ENCODE data around the gene SYNDIG1L. TPM values are rescaled to one million over a fixed set of nuclear protein-coding genes. Genes with fewer than 3 reads are reported as not detected.
"Not testable (repeated sequence)": the region's sequence is repeated elsewhere in the genome, so short reads cannot be mapped to it uniquely, and the experiment has no call there.

SYNDIG1L gene
- total RNA-seq = not detected

DNA sequence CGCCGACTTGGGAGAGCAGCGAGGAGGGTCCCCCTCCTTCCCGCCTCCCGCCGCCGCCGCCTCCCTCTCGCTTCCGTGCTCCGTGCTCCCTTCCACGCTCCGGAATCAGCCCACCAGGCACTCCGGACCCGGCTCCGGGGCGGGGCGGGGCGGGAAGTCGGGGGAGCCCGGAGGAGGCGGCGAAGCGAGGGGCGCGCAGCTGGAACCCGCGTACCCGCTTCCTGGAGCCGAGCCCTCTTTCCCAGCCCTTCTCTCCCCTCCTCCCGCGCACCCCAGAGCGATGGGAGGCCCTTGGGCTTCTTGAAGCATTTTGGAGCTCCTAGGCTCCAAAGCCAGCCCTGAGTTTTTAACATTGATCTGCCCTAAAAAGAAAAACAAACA lies at the start of gene SYNDIG1L:
Gene SYNDIG1L (minus strand): TSS at position 9 of the 381 bp plus-strand sequence. CDS start 16,466 bp downstream, outside the sequence.
- H3K9me3 Mint-ChIP-seq = no peaks in the 10 kb centered on the region
- ATAC-seq (no peak), DNase-seq (ENCODE audit: low spot score in 2 of 2) (no peak)
- H3K36me3 Mint-ChIP-seq = no peaks in the 10 kb centered on the region
- no peak within 1 kb of the TSS for H3K27ac Mint-ChIP-seq

DNA sequence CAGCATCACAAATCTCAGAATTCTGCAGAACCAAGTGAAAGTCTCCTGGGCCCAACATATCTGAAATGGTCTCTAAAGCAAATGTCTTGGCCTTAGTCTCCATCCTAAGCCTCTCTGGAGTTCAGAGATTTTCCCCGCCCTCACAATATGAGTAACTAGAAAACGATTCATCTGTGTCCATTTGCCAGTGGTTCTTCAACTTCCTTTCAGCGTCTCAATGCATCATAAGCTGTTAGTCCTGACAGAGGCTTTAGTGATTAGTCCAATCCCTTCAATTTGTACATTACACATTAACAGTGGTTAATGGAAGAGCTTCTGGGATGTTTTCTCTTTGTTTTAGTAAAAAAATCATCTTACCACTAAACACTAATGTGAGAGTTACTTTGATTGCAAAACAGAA lies 49.7 kb upstream of the SYNDIG1L start:
- no peak for ATAC-seq
- Mint-ChIP-seq H3K9me3 (no peaks in the 10 kb centered on the region), H3K36me3 (no peaks in the 10 kb centered on the region), H3K27ac (no peak overlapping the region)
- DNase-seq (ENCODE audit: low spot score in 2 of 2) = no peak

- ATAC-seq (no peak), DNase-seq (ENCODE audit: low spot score in 2 of 2) (no peak)
- H3K27ac Mint-ChIP-seq = no peak overlapping the region
- H3K9me3 Mint-ChIP-seq = no peaks in the 10 kb centered on the region
- no peaks in the 10 kb centered on the region for H3K36me3 Mint-ChIP-seq
Observed at GRCh38 chr14:74474376-74474775, 48.4 kb upstream of the SYNDIG1L start.

- Mint-ChIP-seq H3K36me3 (no peaks in the 10 kb centered on the region), H3K9me3 (no peaks in the 10 kb centered on the region), H3K27ac (no peak overlapping the region)
- ATAC-seq = no peak
- DNase-seq (ENCODE audit: low spot score in 2 of 2) = no peak
Observed at GRCh38 chr14:74472601-74473000, 46.6 kb upstream of the SYNDIG1L start.

DNA sequence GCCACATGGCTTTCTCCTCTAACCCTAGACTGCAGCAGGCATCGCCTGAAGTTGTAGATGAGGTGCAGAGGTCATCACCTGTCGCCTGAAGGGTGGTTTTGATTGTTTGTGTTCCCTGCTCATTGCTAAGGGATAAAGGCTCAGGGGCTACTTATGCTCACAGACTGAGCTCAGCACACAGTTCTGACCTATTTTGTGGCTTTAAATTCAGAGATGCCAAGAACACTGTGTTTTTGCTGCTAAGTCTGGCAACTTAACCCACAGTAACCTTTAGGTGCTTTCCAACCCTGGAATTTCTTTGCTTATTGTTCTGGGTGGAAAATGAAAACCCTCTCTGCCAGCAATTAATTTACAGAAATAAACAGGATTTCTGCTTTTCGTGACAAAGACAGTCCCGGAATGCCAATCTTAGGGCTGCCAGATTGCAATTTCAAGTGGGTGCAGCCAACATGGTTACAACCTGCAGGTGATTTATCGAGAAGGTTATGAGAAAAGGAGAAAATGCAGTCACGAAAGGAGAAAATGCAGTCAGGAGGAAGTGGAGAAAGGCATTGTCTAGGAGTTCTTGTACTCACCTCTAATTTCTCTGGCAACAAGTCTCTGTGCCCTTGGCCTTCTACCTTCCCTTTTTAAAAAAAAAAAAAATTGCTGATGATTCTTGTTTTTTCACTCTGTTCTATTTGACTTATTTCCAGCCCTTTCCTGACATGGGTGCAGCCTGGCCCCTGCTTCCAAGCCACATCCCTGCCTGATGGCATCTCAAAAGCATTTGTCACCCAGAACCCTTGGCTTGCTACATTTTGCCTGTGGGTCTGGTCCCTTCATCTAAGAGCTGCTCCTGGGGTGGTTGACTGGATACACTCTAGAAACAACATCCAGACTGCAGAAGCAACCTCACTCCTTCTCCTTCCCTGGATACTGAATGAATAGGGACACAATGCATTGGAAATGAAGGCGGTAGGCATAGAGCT lies 43.8 kb upstream of the SYNDIG1L start:
- Mint-ChIP-seq H3K27ac (no peak overlapping the region), H3K36me3 (no peaks in the 10 kb centered on the region), H3K9me3 (no peaks in the 10 kb centered on the region)
- DNase-seq (ENCODE audit: low spot score in 2 of 2) (no peak), ATAC-seq (no peak)

- ATAC-seq (no peak), DNase-seq (ENCODE audit: low spot score in 2 of 2) (no peak)
- no peaks in the 10 kb centered on the region for H3K36me3 Mint-ChIP-seq
- H3K9me3 Mint-ChIP-seq = no peaks in the 10 kb centered on the region
- H3K27ac Mint-ChIP-seq = no peak overlapping the region
Observed at GRCh38 chr14:74468513-74468912, 42.5 kb upstream of the SYNDIG1L start.

DNA sequence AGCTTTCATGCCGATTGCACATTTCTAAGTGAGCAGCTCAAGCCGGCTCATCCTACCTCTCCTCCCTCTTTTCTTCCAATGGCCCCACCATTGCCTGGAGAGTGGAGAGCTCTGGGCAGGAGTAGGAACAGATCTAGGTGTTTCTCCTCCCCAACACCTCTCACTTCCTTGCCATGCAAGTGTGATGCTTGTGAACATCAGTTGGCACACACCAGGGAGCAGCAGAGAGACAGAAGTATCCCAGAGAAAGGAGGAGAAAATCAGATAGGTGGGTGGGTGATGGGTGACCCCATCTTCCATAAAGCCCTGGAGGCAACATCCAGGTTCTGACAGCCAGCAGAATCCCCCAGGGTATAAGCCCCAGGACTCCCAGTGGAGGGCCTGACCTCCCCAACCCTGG lies 39.3 kb upstream of the SYNDIG1L start:
- ATAC-seq (no peak), DNase-seq (ENCODE audit: low spot score in 2 of 2) (no peak)
- Mint-ChIP-seq H3K9me3 (no peaks in the 10 kb centered on the region), H3K27ac (no peak overlapping the region), H3K36me3 (no peaks in the 10 kb centered on the region)

GRCh38 chr14:74464785-74465184 lies 38.8 kb upstream of the SYNDIG1L start:
- Mint-ChIP-seq H3K9me3 (no peaks in the 10 kb centered on the region), H3K27ac (no peak overlapping the region), H3K36me3 (no peaks in the 10 kb centered on the region)
- ATAC-seq (no peak), DNase-seq (ENCODE audit: low spot score in 2 of 2) (no peak)

GRCh38 chr14:74463697-74464096 lies 37.7 kb upstream of the SYNDIG1L start:
- Mint-ChIP-seq H3K27ac (no peak overlapping the region), H3K36me3 (no peaks in the 10 kb centered on the region), H3K9me3 (no peaks in the 10 kb centered on the region)
- ATAC-seq = no peak
- no peak for DNase-seq (ENCODE audit: low spot score in 2 of 2)

GRCh38 chr14:74462993-74463392 lies 37.0 kb upstream of the SYNDIG1L start:
- DNase-seq (ENCODE audit: low spot score in 2 of 2) (no peak), ATAC-seq (no peak)
- no peaks in the 10 kb centered on the region for H3K9me3 Mint-ChIP-seq
- no peak overlapping the region for H3K27ac Mint-ChIP-seq
- no peaks in the 10 kb centered on the region for H3K36me3 Mint-ChIP-seq

DNA sequence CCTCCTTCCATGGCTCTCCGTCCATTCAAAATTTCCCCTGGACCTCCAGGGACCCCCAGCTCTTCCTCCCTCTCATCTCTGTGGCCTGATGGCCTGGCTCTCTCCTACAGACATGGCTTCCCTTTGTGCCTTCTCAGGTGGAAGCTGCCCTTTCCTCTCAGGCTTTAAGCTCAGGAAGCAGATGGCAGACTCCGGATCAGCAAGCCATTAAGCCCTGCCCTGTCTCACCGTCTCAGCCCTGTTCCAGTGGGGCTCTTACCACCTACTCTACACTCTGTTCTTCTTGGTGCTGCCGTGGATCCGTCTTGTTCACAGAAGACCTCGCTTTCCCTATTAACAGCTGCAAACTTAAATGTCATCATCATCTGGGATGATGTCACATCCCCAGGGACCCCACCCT lies 34.0 kb upstream of the SYNDIG1L start:
- Mint-ChIP-seq H3K27ac (no peak overlapping the region), H3K9me3 (no peaks in the 10 kb centered on the region), H3K36me3 (no peaks in the 10 kb centered on the region)
- ATAC-seq = no peak
- no peak for DNase-seq (ENCODE audit: low spot score in 2 of 2)

DNA sequence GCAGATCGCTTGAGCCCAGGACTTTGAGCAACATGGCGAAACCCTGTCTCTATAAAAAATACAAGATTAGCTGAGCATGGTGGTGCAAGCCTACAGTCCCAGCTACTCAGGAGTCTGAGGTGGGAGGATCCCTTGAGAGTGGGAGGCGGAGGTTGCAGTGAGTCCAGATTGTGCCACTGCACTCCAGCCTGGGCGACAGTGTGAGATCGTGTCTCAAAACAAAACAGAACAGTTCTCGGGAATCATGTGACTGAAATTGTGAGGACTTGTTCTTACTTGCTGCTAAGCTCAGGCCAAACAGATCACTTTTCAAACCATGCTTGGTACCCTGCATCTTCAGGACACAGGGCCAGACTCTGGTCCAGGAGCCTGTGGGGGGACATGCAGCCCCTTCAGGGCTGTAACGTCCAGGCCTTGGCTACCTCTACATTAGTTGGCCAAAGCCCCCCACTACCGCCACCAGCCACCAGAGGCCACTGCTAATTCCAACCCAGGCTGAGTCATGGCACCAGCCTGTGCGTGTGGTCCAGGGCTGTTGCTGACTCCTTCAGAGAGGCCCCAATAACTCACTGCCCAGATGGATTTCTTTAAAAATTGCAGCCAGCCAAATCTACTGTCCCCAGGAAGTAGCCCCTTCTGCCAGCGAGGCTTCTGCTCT lies 33.4 kb upstream of the SYNDIG1L start:
- H3K9me3 Mint-ChIP-seq = no peaks in the 10 kb centered on the region
- H3K36me3 Mint-ChIP-seq = no peaks in the 10 kb centered on the region
- H3K27ac Mint-ChIP-seq = no peak overlapping the region
- peak in 1 of 2 donors; percentile 38 for DNase-seq (ENCODE audit: low spot score in 2 of 2)
- peak; percentile 72 to 80 for ATAC-seq

GRCh38 chr14:74457565-74457895 lies 31.5 kb upstream of the SYNDIG1L start:
- Mint-ChIP-seq H3K27ac (no peak overlapping the region), H3K9me3 (no peaks in the 10 kb centered on the region)
- no peak for ATAC-seq

GRCh38 chr14:74456684-74457564 lies 30.9 kb upstream of the SYNDIG1L start:
- no peak overlapping the region for H3K27ac Mint-ChIP-seq

More at GRCh38 chr14:74457565-74457895, 31.5 kb upstream of the SYNDIG1L start:
- DNase-seq (ENCODE audit: low spot score in 2 of 2) = no peak
- no peaks in the 10 kb centered on the region for H3K36me3 Mint-ChIP-seq

GRCh38 chr14:74454397-74454796 lies 28.4 kb upstream of the SYNDIG1L start:
- H3K27ac Mint-ChIP-seq; H3K36me3 Mint-ChIP-seq; ATAC-seq; H3K9me3 Mint-ChIP-seq; DNase-seq (ENCODE audit: low spot score in 2 of 2): not testable (repeated sequence)

More at GRCh38 chr14:74456684-74457564, 30.9 kb upstream of the SYNDIG1L start:
- Mint-ChIP-seq H3K36me3 (no peaks in the 10 kb centered on the region), H3K9me3 (no peaks in the 10 kb centered on the region)
- ATAC-seq (no peak), DNase-seq (ENCODE audit: low spot score in 2 of 2) (no peak)

DNA sequence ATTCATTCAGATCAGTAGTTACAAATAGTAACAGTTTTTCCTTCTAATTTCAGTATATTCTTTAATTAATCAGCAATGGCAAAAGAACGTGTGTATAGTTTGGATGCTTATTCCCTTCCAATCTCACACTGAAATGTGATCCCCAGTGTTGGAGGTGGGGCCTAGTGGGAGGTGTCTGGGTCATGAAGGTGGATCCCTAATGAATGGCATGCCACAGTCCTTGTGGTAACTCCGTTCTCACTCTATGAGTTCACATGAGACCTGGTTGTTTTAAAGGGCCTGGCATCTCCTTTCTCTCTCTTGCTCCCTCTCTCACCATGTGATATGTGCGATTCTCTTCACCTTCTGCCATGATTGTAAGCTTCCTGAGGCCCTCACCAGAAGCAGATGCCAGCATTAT lies 18.9 kb upstream of the SYNDIG1L start:
- no peak overlapping the region for H3K27ac Mint-ChIP-seq

DNA sequence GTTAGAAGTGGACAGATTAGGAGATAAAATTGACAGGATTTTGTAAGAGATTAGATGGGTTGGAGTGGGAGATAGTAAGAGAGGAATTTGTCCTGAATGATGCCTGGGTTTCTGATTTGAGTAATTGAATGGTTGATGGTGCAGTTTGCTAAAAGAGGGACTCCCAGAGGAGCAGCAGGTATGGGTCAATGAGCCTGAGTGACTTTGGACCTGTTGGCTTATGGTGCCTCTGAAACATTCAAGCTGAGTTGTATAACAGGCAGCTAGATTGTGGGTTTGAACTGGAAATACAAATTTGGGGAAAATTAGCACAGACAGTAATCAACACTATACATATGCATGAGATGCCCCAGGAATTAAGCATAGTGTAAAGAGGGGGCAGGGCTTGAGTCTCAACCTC lies 16.7 kb upstream of the SYNDIG1L start:
- ATAC-seq (no peak), DNase-seq (ENCODE audit: low spot score in 2 of 2) (no peak)
- no peak overlapping the region for H3K27ac Mint-ChIP-seq
- no peaks in the 10 kb centered on the region for H3K9me3 Mint-ChIP-seq
- H3K36me3 Mint-ChIP-seq = no peaks in the 10 kb centered on the region

More for the DNA sequence above, 18.9 kb upstream of the SYNDIG1L start:
- no peak for ATAC-seq
- H3K36me3 Mint-ChIP-seq = no peaks in the 10 kb centered on the region
- no peaks in the 10 kb centered on the region for H3K9me3 Mint-ChIP-seq
- no peak for DNase-seq (ENCODE audit: low spot score in 2 of 2)
